ENCODE results near the gene SH3RF3. TPM values are rescaled to one million over a fixed set of nuclear protein-coding genes. Genes with fewer than 3 reads are reported as not detected.

SH3RF3 gene
- total and polyA plus RNA-seq, 4 experiments from 2014 or later = 0.26 to 2.2 (median 2.1) TPM; not detected in 1

DNA sequence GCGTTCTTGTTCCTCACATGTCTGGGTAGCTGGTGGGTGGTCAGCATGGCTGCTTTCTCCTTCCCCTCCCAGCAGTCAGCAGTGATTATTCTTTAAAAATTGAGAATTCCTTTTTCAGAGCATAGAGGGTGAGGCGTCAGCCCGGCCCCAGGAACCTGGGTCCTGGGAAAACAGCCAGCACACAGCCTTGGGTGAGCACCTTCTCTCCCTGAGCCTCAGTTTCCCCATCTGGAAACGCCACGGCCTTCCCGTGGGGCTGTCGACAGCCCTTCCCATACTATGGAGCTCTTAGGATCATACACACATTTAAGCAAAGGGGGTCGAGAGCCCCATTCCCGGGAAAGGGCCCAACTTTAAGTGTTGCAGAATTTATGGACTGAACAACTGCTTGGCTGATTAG lies 73.5 kb downstream of the SH3RF3 start:
- peaks cover 3% of the 10 kb centered on the region for H3K27me3 ChIP-seq (ENCODE audit: insufficient read depth, low read length)
- ChIA-PET CTCF (ENCODE audit: partially characterized antibody) (interaction anchor here (1.5 kb wide), 1 partner anchor 8 kb away, joined by 3 read pairs; no protein-coding TSS in a partner anchor), POLR2A (ENCODE audit: partially characterized antibody) (no interaction called here)
- Mint-ChIP-seq H3K9me3 (no peaks in the 10 kb centered on the region), H3K4me3 (no peak overlapping the region), H3K36me3 (no peaks in the 10 kb centered on the region), H3K27ac (no peak overlapping the region), H3K4me1 (peaks cover 0 to 7% (median 5%) of the 10 kb centered on the region in 4 donors), H3K27me3 (peaks cover 6 to 7% of the 10 kb centered on the region in 2 donors)
- H3K4me1 ChIP-seq (ENCODE audit: insufficient read depth, low read length) = no peaks in the 10 kb centered on the region
- DNase-seq = no peak
- H3K27ac ChIP-seq (ENCODE audit: low read depth, low read length) = no peak overlapping the region
- H3K9me3 ChIP-seq (ENCODE audit: control insufficient read depth in 1 of 2, low read length in 2 of 2) = no peaks in the 10 kb centered on the region
- intact Hi-C loops (cut with micrococcal nuclease) = loop anchor here (10.0 kb wide), 1 partner anchor 278 kb away; no protein-coding TSS in a partner anchor
- no peak overlapping the region for H3K4me3 ChIP-seq (ENCODE audit: low read length in 2 of 2)
- no peaks in the 10 kb centered on the region for H3K36me3 ChIP-seq (ENCODE audit: insufficient read depth, low read length)

- Histone ChIP-seq H3K36me3 (ENCODE audit: insufficient read depth, low read length) (no peaks in the 10 kb centered on the region), H3K9me3 (ENCODE audit: control insufficient read depth in 1 of 2, low read length in 2 of 2) (no peaks in the 10 kb centered on the region), H3K27ac (ENCODE audit: low read depth, low read length) (no peak overlapping the region), H3K4me3 (ENCODE audit: low read length in 2 of 2) (no peak overlapping the region), H3K27me3 (ENCODE audit: insufficient read depth, low read length) (peaks cover 3% of the 10 kb centered on the region), H3K4me1 (ENCODE audit: insufficient read depth, low read length) (no peaks in the 10 kb centered on the region)
- POLR2A ChIA-PET (ENCODE audit: partially characterized antibody) = no interaction called here
- peak in 1 of 5 donors; percentile 28 for DNase-seq
- CTCF ChIA-PET (ENCODE audit: partially characterized antibody) = interaction anchor here (1.5 kb wide), 1 partner anchor 9 kb away, joined by 3 read pairs; no protein-coding TSS in a partner anchor
- H3K27me3 Mint-ChIP-seq = peaks cover 6 to 7% of the 10 kb centered on the region in 2 donors
- H3K9me3 Mint-ChIP-seq = peaks cover 0 to 3% (median 2%) of the 10 kb centered on the region in 8 donors
- H3K4me1 Mint-ChIP-seq = peaks cover 0 to 7% (median 5%) of the 10 kb centered on the region in 4 donors
- H3K27ac Mint-ChIP-seq = no peak overlapping the region
- intact Hi-C loops (cut with micrococcal nuclease) = loop anchor here (10.0 kb wide), 1 partner anchor 279 kb away; no protein-coding TSS in a partner anchor
- no peak overlapping the region for H3K4me3 Mint-ChIP-seq
- H3K36me3 Mint-ChIP-seq = no peaks in the 10 kb centered on the region
Measured at GRCh38 chr2:109203246-109204011, 74.4 kb downstream of the SH3RF3 start.

DNA sequence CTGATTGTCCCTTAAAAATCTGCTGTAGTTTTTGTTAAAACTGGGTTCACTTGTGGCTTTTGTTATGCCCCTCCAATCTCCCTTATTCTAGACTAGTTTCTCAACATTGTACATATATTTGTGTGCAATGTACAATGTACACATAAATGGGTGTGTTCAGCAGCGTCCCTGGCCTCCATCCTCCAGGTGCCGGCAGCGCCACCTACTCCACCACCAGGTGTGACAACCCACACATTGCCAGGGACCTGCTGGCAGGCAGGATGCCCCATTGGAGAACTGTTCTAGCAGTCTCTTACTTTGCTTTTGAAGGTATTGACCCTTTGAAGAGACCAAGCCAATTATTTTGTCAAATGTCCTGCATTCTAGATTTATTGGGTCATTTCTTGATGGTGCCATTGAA lies 75.4 kb downstream of the SH3RF3 start:
- peaks cover 0 to 7% (median 5%) of the 10 kb centered on the region in 4 donors for H3K4me1 Mint-ChIP-seq
- intact Hi-C loops (cut with micrococcal nuclease) = loop anchor here (10.0 kb wide), 1 partner anchor 280 kb away; no protein-coding TSS in a partner anchor
- ChIA-PET CTCF (ENCODE audit: partially characterized antibody) (interaction anchor here (0.7 kb wide), 1 partner anchor 9 kb away, joined by 4 read pairs; no protein-coding TSS in a partner anchor), POLR2A (ENCODE audit: partially characterized antibody) (no interaction called here)
- Histone ChIP-seq H3K27me3 (ENCODE audit: insufficient read depth, low read length) (peaks cover 6% of the 10 kb centered on the region), H3K4me3 (ENCODE audit: low read length in 2 of 2) (no peak overlapping the region), H3K27ac (ENCODE audit: low read depth, low read length) (no peak overlapping the region), H3K4me1 (ENCODE audit: insufficient read depth, low read length) (no peaks in the 10 kb centered on the region), H3K9me3 (ENCODE audit: control insufficient read depth in 1 of 2, low read length in 2 of 2) (no peaks in the 10 kb centered on the region), H3K36me3 (ENCODE audit: insufficient read depth, low read length) (no peaks in the 10 kb centered on the region)
- no peak for DNase-seq
- H3K27me3 Mint-ChIP-seq = peaks cover 7 to 10% of the 10 kb centered on the region in 2 donors
- no peak overlapping the region for H3K4me3 Mint-ChIP-seq
- no peaks in the 10 kb centered on the region for H3K36me3 Mint-ChIP-seq
- no peak overlapping the region for H3K27ac Mint-ChIP-seq
- peaks cover 0 to 13% (median 6%) of the 10 kb centered on the region in 8 donors for H3K9me3 Mint-ChIP-seq

GRCh38 chr2:109205447-109205846 lies 76.4 kb downstream of the SH3RF3 start:
- ChIA-PET CTCF (ENCODE audit: partially characterized antibody) (no interaction called here), POLR2A (ENCODE audit: partially characterized antibody) (no interaction called here)
- Mint-ChIP-seq H3K36me3 (no peaks in the 10 kb centered on the region), H3K4me3 (no peak overlapping the region), H3K9me3 (peaks cover 0 to 13% (median 6%) of the 10 kb centered on the region in 8 donors), H3K4me1 (peaks cover 0 to 7% (median 5%) of the 10 kb centered on the region in 4 donors), H3K27ac (no peak overlapping the region), H3K27me3 (peaks cover 14 to 17% of the 10 kb centered on the region in 2 donors)
- no peak for DNase-seq
- H3K36me3 ChIP-seq (ENCODE audit: insufficient read depth, low read length) = no peaks in the 10 kb centered on the region
- no peak overlapping the region for H3K4me3 ChIP-seq (ENCODE audit: low read length in 2 of 2)
- no peak overlapping the region for H3K27ac ChIP-seq (ENCODE audit: low read depth, low read length)
- H3K9me3 ChIP-seq (ENCODE audit: control insufficient read depth in 1 of 2, low read length in 2 of 2) = no peaks in the 10 kb centered on the region
- no peaks in the 10 kb centered on the region for H3K4me1 ChIP-seq (ENCODE audit: insufficient read depth, low read length)
- peaks cover 7% of the 10 kb centered on the region for H3K27me3 ChIP-seq (ENCODE audit: insufficient read depth, low read length)
- intact Hi-C loops (cut with micrococcal nuclease) = loop anchor here (10.0 kb wide), 1 partner anchor 281 kb away; no protein-coding TSS in a partner anchor

GRCh38 chr2:109206569-109207146 lies 77.7 kb downstream of the SH3RF3 start:
- Histone ChIP-seq H3K4me3 (ENCODE audit: low read length in 2 of 2) (no peak overlapping the region), H3K4me1 (ENCODE audit: insufficient read depth, low read length) (no peaks in the 10 kb centered on the region), H3K9me3 (ENCODE audit: control insufficient read depth in 1 of 2, low read length in 2 of 2) (no peaks in the 10 kb centered on the region), H3K36me3 (ENCODE audit: insufficient read depth, low read length) (no peaks in the 10 kb centered on the region), H3K27ac (ENCODE audit: low read depth, low read length) (no peak overlapping the region), H3K27me3 (ENCODE audit: insufficient read depth, low read length) (peaks cover 7% of the 10 kb centered on the region)
- POLR2A ChIA-PET (ENCODE audit: partially characterized antibody) = interaction anchor here (1.7 kb wide), 1 partner anchor 11 kb away, joined by 9 read pairs; no protein-coding TSS in a partner anchor
- Mint-ChIP-seq H3K27ac (no peak overlapping the region), H3K36me3 (no peaks in the 10 kb centered on the region), H3K4me1 (peaks cover 0 to 14% (median 5%) of the 10 kb centered on the region in 4 donors), H3K9me3 (peaks cover 0 to 13% (median 6%) of the 10 kb centered on the region in 8 donors), H3K27me3 (peaks cover 21 to 25% of the 10 kb centered on the region in 2 donors), H3K4me3 (no peak overlapping the region)
- intact Hi-C loops (cut with micrococcal nuclease) = loop anchor here (10.0 kb wide), 1 partner anchor 282 kb away; no protein-coding TSS in a partner anchor
- CTCF ChIA-PET (ENCODE audit: partially characterized antibody) = interaction anchor here (1.6 kb wide), 1 partner anchor 12 kb away, joined by 6 read pairs; no protein-coding TSS in a partner anchor
- no peak for DNase-seq

DNA sequence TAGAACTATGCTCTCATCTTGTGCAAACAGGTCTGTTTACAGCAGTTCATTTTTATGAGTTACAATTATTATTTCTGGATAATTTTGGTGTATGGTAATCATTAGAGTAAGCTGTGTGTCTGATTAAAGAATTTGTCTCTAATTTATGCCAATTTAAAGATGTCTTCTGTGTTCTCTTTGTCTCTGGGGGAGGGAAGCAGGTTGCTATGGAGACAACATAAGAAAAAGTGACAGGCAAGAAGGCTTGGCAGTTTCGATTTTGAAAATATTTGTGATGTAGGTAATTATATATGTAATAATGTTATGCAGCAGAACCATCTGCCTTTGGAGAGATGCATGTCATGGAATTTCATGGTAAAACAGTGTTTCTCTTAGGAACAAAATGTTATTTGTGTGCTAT lies 78.2 kb downstream of the SH3RF3 start:
- no peaks in the 10 kb centered on the region for H3K9me3 ChIP-seq (ENCODE audit: control insufficient read depth in 1 of 2, low read length in 2 of 2)
- Mint-ChIP-seq H3K4me3 (no peak overlapping the region), H3K9me3 (peaks cover 0 to 13% (median 6%) of the 10 kb centered on the region in 8 donors), H3K27ac (no peak overlapping the region), H3K36me3 (no peaks in the 10 kb centered on the region), H3K4me1 (peaks cover 0 to 16% (median 5%) of the 10 kb centered on the region in 4 donors), H3K27me3 (peaks cover 22 to 30% of the 10 kb centered on the region in 2 donors)
- ChIA-PET CTCF (ENCODE audit: partially characterized antibody) (interaction anchor here (1.6 kb wide), 1 partner anchor 12 kb away, joined by 6 read pairs; no protein-coding TSS in a partner anchor), POLR2A (ENCODE audit: partially characterized antibody) (interaction anchor here (1.7 kb wide), 1 partner anchor 11 kb away, joined by 9 read pairs; no protein-coding TSS in a partner anchor)
- no peaks in the 10 kb centered on the region for H3K4me1 ChIP-seq (ENCODE audit: insufficient read depth, low read length)
- H3K27me3 ChIP-seq (ENCODE audit: insufficient read depth, low read length) = peaks cover 7% of the 10 kb centered on the region
- intact Hi-C loops (cut with micrococcal nuclease) = loop anchor here (10.0 kb wide), 1 partner anchor 282 kb away; no protein-coding TSS in a partner anchor
- no peaks in the 10 kb centered on the region for H3K36me3 ChIP-seq (ENCODE audit: insufficient read depth, low read length)
- no peak overlapping the region for H3K27ac ChIP-seq (ENCODE audit: low read depth, low read length)
- H3K4me3 ChIP-seq (ENCODE audit: low read length in 2 of 2) = no peak overlapping the region
- peak in 1 of 5 donors; percentile 16 for DNase-seq
